ENCODE data around the gene FAR2. TPM values are rescaled to one million over a fixed set of nuclear protein-coding genes. Genes with fewer than 3 reads are reported as not detected.
"Not testable (repeated sequence)": the region's sequence is repeated elsewhere in the genome, so short reads cannot be mapped to it uniquely, and the experiment has no call there.

The FAR2 gene
- total RNA-seq, 1 donor from 2014 or later = 15.9 TPM

DNA sequence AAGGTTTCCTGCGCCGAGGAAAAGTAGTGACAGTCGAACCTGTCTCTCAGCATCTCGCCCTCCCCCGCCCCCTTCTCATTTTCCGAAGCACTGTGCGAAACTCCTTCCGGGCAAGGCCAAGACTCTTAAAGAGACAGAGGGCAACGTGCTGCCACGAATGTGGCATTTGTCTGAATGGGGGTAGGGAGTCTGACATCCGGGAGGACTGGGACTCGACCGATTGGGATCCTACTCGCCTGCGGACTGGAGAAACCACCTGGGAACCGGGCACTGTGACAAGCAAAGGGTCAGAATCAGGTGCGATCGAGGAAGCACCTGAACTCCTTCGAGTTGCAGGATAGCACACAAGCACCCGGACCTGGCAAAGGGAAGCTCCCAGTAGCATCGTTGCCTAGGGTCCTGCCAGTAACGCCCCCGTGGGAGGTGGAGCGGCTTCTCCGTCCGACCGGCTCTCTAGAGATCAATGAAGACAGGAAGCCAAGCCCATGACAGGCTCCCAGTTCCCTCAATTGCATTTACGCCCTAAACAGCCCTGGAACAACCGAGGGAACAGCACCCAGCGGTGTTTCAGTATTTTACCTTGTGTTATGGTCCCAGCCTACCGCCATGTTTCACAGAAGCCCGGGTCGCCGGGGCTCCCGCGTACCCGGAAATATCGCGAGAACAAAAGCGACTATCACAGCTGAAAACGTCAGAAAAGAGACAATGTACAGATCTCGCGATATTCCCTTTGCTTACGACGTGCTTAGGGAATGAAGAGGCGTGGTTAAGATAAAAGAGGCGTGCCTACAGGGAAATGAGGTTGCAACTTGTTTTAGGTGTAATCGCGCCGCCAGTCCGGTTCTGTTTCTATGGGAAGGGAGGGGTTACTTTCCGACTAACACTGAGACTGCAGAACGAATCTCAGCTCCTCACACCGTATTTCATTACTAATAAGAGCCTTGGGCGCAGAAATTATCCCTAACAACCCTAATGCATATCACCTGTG lies 231.8 kb downstream of the FAR2 start, which contains the start of gene ERGIC2:
TSS of gene ERGIC2 (minus strand) at position 637 of the 988 bp plus-strand sequence. CDS start 9,539 bp downstream, outside the sequence.
- no peaks in the 10 kb centered on the region for H3K4me1 Mint-ChIP-seq (ENCODE audit: unreplicated experiment)
- TF ChIP-seq CTCF (conservative IDR thresholded peaks at IDR 0.05) = no peak
- no peaks in the 10 kb centered on the region for H3K9me3 Mint-ChIP-seq
- peaks cover 3% of the 10 kb centered on the region for H3K27me3 Mint-ChIP-seq
- peak; percentile 91 for DNase-seq (ENCODE audit: extremely low spot score, unreplicated experiment)
- peaks cover 17% of the 10 kb centered on the region for H3K36me3 Mint-ChIP-seq
- H3K4me3 Mint-ChIP-seq = peak within 1 kb of the TSS; percentile 95
- peak within 1 kb of the TSS; percentile 99 for H3K27ac Mint-ChIP-seq

DNA sequence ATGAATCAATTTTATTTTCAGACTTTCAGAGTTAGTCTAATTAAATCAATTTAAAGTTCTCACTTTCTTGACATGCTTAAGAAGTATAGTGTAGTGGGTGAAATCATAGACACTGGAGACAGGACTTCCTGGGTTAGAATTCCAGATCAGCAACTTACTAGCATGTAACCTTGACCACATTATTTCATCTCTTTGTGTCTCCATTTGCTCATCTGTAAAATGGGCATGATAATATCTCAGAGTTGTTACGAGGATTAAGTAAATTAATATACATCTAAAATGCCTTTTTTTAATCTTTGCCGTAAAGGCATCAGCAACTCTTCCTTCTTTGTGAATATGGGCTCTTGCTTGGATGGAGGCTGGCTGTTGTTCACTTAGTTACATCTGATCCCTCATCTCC lies 233.2 kb downstream of the FAR2 start:
- no peak overlapping the region for H3K27ac Mint-ChIP-seq
- TF ChIP-seq CTCF (conservative IDR thresholded peaks at IDR 0.05) = no peak
- peaks cover 3% of the 10 kb centered on the region for H3K36me3 Mint-ChIP-seq
- no peaks in the 10 kb centered on the region for H3K9me3 Mint-ChIP-seq
- no peaks in the 10 kb centered on the region for H3K4me1 Mint-ChIP-seq (ENCODE audit: unreplicated experiment)
- peak overlapping the region; percentile 95 for H3K4me3 Mint-ChIP-seq
- peaks cover 3% of the 10 kb centered on the region for H3K27me3 Mint-ChIP-seq
- no peak for DNase-seq (ENCODE audit: extremely low spot score, unreplicated experiment)

DNA sequence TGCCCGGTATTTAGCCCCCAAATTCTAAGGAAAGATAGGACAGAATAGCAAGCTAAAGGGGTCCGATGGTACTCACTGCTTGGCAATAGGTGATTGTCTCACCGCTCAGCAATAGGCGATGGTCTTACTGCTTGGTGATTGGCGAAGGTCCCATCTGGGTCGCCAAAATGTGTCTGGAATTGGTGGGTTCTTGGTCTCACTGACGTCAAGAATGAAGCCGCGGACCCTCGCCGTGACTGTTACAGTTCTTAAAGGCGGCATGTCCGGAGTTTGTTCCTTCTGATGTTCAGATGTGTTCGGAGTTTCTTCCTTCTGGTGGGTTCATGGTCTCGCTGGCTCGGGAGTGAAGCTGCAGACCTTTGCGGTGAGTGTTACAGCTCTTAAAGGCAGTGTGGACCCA lies 236.1 kb downstream of the FAR2 start:
- H3K27me3 Mint-ChIP-seq; H3K4me3 Mint-ChIP-seq; H3K4me1 Mint-ChIP-seq (ENCODE audit: unreplicated experiment); H3K27ac Mint-ChIP-seq; DNase-seq (ENCODE audit: extremely low spot score, unreplicated experiment); H3K36me3 Mint-ChIP-seq; H3K9me3 Mint-ChIP-seq: not testable (repeated sequence)

Other genes starting within 250 kb of the FAR2 start
- 76.3 and 170 TPM in 2 replicates for gene ERGIC2, start 231.9 kb downstream of the FAR2 start, total RNA-seq (ENCODE audit: low replicate concordance)

All from type B pancreatic cell (in vitro differentiated cells).